EH (cell line): ENCODE results near the gene CTU2.
"Not testable (repeated sequence)": the region's sequence is repeated elsewhere in the genome, so short reads cannot be mapped to it uniquely, and the experiment has no call there.

Experiments
- DNase-seq: peaks from one replicate; pipeline ENCODE4 v3.0.0-alpha.2; 2015; ENCODE audit warnings: low read depth

The CTU2 gene

DNA sequence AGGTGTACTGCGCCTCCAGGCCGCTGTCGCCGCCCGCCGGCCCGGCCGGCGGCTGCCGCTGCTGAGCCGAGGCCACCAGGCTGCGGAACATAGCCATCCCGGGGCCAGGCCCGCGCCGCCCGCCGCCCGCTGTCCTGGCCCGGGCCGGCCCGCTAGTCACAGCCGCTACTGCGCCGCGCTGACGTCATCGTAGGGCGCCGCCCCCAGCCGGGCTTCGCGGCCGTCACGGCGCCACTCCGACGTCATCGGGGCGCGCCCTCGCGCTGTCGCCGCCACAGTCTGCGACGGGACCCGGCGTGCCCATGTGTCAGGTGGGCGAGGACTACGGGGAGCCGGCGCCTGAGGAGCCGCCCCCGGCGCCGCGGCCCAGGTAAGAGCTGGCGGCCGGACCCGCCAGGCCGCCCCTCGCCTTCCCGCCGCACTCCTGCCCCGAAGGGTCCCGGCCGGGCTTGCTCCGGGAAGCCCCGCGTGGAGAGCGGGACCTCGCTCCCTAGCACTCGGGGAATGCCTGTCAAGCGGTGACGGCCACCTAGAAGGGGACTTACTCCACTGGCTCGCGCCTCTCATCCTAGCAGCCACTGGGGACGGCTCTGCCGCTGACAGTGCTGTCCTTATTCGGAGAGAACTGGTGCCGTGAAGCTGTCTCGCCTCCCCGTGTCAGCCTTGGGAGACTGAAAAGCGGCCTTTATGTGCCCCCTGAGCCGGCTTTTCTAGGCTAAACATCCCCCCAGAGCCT lies at the start of gene CTU2, which contains the start of gene RNF166:
Gene CTU2 (plus strand): TSS at position 275 of the 736 bp plus-strand sequence. CDS start 28 bp downstream, at position 303.
Gene RNF166 (minus strand): TSS at position 180 of the 736 bp plus-strand sequence. CDS start 83 bp downstream, at position 97.
- peak; percentile 85 for DNase-seq

DNA sequence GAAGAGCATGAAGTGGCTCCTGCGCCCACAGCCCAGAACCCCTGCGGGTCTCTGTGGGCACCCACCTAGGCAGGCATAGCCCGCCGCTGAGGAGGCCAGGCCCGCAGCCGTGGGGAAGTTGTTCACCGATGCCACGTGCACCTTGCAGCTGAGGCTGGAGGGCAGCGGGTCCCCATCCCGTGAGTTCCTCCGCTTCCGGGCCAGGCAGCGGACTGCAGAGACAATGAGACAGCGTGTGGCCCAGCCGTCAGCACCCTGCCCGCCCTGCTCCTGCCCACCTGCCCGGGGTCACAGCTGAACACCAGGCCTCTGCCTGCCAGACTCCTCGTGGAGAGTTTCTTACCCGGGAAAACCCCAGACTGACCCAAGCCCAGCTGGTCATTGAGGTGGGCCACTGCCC lies 48.9 kb upstream of the CTU2 start:
- DNase-seq = no peak

DNA sequence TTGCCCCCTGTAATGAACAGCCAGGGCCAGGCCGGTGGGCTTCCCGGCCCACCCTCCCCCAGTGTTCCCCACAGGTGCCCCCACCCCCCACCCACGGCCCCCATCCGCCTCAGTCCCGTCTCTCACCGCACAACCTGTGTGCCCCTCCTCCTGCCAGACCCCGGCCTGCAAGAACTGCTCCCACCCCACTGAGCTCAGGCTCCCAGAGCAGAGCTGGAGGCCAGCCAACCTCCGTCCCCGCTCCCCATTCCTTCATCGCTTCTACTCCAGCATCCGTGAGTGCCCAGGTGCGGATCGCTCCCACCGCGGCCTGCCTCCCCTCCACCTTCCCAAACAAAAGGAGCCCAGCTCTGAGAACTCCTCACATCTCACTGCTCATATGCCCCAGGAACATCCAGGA lies 47.6 kb upstream of the CTU2 start:
- no peak for DNase-seq

DNA sequence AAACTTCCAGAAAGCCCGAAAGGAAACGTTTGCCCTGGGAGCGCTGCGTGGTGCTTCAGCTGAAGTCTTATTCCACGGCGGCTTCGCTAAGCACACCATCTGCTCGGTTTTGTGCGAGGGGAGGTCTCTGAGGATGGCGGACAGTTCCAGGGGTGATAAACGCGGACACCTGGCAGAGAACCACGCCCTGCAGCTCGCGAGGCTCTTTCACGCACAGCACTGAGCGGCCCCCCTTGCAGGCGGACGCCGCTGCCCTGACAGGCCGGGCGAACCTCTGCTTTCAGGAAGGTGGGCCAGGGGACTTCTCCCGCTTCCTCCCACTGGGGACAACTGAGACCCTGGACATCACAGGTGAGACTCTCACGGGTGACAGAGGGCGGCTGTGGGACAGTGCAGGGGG lies 47.1 kb upstream of the CTU2 start:
- DNase-seq = no peak

DNA sequence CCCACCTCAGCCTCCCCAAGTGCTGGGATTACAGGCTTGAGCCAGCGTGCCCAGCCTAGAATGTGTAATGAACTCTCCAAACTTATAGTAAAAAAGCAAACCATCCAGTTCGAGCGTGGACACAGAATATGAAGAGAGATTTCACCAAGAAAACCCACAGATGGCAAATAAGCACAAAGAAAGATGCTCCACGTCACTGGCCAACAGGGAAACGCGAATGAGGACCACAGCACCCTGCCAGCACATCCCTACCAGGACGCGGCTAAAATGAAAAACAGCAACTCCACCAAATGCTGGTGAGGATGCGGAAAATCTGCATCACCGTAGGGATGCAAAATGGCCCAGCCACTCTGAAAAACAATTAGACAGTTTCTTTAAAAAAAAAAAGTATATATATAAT lies 44.8 kb upstream of the CTU2 start:
- no peak for DNase-seq

DNA sequence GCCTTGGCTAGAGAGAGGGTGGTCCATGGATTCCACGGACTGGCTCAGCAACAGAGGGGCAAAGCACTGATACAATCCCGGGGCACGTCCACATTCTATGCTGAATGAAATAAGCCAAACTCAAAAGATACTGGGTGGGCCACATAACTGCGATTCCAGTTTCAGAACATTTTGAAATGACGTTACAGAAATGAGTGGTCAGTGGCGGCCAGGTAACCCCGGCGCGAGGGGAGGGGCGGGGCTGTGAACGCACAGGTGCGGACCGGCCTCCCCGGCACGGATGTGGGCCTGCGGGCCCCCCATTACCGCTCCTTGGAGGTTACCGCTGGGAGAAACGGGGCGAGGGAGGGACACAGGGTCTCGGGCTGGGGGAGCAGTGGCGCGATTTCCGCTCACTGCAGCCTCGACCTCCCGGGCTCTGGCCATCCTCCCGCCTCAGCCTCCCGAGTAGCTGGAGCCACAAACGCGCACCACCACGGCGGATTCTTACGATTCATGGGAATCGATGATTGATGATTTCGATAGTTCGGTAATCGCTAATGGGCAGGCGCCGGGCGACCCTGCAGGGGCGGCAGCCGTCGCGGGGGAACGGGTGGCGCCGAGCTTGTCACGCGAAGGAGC lies 44.0 kb upstream of the CTU2 start:
- peak; percentile 12 for DNase-seq

DNA sequence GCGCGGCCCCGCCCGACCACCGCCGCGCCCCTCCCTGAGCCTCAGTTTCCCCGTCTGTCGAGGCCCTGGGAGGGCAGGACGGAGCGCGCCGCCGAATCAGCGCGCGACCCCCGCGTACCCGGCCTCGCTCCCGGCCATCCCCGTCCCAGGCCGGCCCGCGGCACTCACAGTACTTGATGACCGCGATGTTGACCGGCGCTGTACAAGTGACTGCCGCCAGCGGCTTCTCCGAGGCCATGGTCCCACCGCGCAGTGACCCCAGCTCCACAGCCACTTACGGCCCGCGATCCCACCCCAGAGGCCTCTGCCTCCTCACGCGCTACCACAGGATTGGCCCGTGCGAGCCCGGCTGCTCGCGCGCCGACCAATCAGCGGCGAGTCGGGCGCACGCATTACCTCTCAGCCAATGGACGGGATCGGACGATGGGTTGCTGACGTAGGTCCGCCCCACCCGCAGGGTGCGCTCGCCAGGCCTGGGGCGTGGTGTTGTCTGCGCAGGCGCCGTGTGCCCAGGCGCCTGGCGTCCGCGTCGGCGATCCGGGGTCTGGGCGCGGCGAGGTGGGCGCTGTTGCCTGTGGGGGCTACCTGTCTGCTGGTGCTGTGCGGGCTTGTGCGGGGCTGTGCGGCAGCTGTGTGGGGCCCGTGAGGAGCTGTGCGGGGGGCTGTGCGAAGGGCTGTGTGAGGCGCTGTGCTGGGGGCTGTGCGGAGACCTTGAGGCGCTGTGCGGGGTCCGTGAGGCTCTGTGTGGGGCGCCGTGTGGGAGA lies 43.3 kb upstream of the CTU2 start, which contains the start of gene MVD:
Gene MVD (minus strand): TSS at position 249 of the 764 bp plus-strand sequence. CDS start 11 bp downstream, at position 238.
- peak; percentile 98 for DNase-seq

DNA sequence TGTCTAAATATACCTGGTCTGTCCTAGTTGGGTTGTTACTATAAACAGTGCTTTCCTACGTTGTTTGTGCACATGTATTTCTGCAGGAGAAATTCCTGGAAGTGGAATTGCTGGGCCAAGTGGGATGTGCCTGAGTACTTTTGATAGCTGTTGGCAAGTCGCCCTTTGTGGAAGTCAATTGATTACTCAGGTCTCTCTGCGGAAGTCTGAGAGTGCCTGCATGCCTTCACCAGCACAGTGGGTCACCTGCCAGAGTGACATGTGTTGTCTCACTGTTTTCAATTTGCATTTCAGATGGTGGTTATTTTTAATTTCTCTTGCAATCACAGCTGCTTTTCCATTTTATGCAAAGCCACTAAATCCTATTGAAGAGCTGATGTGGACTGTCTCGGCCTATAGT lies 41.2 kb upstream of the CTU2 start:
- no peak for DNase-seq

DNA sequence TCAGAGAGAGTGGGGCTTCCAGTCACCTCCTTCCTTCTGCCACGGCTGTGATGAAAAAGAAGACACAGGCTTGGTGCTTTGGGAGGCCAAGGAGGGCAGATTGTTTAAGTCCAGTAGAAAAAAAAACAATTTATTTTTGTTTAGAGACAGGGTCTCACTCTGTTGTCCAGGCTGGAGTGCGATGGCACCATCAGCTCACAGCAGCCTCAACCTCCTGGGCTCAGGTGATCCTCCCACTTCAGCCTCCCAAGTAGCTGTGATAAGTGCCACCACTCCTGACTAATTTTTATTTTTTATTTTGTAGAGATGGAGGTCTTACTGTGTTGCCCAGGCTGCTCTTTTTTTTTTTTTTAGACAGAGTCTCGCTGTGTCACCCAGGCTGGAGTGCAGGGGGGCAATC lies 40.7 kb upstream of the CTU2 start:
- DNase-seq = no peak

DNA sequence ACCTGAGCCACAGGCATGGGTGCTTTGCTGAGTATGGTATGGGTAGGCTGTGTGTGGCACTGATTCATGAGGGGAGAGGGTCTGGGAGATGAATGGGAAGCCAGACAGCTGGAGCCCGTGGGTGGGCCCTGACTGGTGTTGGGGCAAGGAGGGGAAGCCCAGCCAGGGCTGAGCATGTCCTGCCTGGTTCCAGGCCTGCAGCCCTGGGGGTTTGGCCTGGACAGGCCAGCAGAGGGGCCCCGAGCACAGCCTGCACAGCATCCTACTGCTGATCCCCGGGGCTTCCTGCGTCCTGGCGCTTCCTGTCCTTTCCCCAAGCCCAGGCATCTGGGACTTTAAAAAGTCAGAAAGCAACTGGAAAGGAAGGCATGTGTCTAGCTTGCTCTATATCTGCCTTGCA lies 38.8 kb upstream of the CTU2 start:
- DNase-seq = no peak

DNA sequence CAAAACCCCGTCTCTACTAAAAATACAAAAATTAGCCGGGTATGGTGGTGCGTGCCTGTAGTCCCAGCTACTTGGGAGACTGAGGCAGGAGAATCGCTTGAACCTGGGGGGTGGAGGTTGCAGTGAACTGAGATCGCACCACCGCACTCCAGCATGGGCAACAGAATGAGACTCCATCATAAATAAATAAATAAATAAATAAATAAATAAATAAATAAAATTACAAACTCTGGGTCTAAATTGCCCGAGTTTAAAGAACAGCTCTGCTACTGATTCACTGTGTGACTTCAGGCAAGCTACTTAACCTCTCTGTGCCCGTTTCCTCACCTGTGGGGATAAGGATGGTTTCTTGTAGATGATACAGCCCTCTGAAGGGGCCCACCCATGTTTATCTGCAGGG lies 36.8 kb upstream of the CTU2 start:
- not testable (repeated sequence) for DNase-seq

DNA sequence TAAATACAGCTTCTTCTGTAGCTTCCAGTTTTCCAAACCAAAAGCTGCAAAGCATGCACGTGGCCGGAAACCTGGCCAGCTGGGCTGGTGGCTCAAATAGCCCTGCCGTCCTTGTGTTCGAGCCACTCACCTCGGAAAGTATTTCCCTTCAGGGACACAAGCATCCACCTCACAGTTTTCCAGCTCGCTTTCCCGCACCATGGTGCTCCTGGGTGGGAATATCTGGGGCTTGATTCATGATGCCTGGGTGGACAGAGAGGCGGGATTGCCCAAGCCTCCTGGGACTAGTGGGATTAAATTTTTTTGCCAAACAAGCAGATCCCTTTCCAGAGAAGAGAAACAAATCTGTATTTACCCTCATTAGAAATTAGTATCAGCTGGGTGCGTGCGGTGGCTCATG lies 36.3 kb upstream of the CTU2 start:
- no peak for DNase-seq

DNA sequence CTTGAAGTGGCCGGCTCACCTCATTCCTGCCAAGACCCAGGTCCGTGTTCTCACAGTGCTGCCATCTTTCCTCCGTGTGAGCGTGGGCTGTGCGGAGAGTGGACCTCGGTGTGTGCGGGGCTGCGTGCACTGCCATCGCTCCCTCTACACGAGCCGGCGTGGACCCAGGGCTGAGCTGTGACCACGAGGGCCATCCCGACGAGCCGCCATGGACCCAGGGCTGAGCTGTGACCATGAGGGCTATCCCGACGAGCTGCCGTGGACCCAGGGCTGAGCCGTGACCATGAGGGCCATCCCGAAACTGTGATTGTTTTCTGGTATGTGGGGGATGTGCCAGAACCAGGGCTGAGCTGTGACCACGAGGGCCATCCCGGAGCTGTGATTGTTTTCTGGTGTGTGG lies 34.5 kb upstream of the CTU2 start:
- DNase-seq = no peak

DNA sequence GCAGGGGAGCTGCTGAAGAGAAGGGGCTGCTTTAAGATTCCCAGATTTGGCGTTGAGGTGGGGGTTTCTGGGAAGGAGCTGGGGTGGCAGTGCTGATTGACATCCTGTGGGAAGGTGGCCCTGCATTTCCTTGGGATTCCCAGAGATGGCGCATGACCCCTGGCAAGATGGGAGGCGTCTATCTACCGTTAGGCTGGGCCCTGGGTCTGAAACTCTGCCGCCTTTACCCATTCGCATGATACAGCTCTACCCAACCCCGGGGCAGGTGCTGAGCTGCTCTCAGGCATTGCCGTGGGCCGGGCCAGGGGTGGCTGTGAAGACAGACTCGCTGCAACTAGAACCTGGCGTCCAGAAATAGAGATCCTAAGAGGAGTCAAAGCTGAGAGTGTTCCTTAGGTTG lies 33.5 kb upstream of the CTU2 start:
- DNase-seq = no peak

DNA sequence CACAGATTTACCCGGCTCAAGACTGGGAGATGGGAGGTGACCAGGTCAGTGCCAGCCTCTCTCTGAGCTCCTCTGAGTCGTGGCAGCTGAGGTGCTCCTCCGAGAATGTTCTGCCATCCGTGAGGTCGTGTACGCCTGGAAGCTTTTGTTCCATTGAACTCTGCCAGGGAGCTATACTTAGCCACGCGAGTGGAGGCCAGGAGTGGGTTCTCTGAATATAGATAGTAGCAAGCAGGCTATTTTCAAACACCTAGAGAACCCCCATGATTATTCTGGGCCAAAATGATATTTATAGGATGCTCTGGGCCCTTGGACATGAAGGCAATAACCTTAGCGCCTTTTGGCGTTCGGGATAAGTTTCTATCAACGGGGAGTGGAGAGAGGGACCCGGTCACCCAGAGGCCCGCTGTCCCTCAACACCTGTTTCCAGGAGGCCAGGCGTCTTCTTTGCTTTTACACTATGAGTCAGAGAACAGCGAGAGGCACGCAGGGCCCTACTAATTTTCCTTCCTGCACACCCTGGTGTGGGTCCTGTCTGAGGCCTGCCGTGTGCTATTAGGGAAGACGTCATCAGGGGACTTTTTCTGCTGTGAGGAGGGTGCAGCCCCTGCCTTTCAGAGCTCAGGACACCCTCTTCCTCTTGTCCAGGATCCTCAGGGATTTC lies 32.5 kb upstream of the CTU2 start:
- no peak for DNase-seq

DNA sequence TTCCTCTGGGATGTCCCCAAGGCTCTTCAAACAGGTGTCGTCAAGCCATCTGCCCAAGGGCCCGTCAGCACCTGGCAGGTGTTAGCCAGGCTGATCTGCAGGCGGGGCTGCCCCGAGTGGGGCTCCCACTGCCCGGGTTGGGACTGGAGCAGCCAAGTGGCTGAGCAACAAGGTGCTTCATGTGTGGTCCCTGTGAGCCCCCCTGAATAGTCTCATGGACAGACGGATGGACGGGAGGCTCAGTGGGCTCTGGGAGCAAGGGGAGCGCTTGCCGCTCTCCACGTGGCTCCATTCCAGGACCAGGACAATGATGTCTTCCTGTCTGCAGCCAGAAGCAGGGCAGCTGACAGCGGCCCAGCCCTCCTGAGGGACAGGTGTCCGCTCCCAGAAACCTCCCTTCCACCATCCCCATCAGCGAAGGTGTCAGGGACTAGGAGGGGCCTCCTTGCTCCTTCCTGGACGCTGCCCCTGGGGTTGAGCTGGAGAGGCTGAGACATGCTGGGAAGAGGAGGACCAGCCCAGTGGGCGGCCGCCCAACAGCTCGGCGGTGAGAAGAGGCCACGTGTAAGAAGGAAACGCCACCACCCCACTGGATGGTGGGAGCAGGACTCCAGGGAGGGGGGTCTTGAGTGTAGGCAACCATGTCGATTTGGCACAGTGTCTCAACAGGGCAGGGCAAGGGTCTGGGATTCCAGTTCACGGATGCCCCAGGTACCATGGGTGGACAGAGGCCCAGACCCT lies 29.6 kb upstream of the CTU2 start:
- DNase-seq = no peak

DNA sequence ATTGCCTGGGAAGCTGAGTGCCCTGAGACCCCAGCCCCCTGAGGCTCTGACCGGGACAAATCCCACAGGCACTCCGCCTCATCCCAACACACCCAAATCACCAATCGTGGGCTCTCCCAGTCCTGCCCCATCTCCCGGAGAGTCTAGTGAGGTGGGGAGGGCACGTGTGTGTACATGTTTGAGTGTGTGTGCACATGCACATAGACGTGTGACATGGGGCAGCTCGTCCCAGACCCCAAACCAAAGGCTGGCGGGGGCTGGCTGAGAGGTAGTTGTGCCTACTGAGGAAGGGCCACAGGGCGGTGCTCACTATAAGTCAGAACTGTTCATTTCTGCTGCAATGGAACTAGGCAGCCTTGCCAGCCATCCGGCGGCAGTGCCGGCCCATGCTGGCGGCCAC lies 28.6 kb upstream of the CTU2 start:
- DNase-seq = no peak

DNA sequence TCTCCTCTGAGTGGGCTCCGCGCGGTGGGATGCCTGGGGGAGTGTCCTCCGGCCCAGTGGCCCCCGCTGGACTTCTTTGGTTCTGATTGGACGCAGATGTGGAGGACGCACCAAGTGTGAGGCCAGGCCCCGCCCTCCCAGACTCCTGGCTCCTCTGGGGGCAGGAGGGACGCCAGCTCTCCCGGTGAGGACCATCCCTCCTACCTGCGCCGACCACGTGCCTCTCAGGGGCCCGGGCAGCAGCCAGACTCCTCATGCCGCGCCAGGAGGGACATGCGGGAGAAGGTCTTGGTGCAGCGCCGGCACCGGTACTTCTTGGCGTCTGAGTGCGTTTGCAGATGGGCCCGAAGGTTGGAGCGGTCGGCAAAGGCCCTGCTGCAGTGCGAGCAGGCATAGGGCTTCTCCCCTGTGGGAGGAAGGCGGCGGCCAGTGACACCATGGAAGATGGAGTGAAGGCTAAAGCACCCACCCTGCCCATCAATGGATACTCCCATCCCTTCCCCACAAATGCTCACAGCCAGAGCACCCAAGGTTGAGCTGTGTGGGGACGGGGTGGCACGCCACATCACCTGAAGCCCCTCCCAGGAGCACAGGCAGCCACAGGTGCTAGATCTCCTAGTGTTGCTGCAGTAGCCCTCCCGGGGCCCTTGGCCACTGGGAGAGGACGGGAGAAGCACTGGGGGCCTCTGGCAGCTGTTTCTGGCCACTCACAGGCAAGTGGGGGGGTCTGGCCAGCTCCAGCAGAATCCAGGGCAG lies 27.9 kb upstream of the CTU2 start:
- DNase-seq = no peak

DNA sequence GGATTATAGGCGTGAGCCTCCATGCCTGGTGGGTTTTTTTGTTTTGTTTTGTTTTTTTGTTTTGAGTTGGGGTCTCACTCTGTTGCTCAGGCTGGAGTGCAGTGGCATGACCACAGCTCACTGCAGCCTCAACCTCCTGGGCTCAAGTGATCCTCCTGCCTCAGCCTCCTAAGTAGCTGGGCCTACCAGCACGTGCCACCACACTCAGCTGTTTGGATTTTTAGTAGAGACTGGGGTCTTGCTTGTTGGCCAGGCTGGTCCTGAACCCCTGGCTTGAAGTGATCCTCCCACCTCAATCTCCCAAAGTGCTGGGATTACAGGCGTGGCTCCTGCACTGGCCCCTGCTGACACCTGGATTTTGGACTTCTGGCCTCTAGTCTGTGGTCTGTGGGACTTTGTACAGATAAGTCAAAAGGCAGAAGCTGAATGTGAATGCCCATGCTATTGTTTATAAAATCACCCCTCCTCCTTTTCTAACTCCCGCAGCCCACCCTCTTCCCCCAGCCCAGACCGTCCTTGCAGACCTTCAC lies 25.7 kb upstream of the CTU2 start:
- no peak for DNase-seq

DNA sequence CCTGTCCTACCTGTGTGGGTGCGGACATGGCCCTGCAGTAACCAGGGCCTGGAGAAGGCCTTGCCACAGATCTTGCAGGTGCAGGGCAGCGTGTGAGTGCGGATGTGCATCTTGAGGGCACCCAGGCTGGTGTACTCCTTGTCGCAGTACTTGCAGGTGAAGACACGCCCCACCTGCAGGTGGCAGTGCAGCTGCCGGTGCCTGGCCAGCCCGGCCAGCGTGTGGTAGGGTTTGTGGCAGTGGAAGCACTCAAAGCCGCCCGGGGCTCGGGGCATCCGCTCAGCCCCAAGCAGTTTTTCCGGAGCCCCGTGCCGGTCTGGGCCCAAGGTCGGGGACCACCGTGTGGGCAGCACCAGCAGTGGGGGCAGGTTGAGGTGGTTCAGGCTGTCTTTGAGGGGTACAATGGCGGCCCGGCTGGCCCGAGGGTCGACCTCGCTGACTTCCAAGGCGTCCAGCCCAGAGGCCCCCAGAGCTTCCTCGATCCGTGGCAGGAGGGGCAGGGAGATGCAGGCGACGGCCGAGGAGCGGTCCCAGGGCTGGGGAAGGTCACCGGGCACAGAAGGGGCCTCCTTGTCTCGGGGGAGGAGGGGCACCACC lies 25.1 kb upstream of the CTU2 start:
- no peak for DNase-seq
